GM12872 (cell line): ENCODE measurements around the gene TNFAIP2.

Experiments used
- CTCF ChIP-seq: IDR thresholded peaks from 3 replicates; pipeline ENCODE4 v1.5.1; 2011; ENCODE audit warnings: low read depth, mild to moderate bottlenecking, low read length, moderate library complexity; ENCODE audit not compliant: insufficient read depth

The TNFAIP2 gene

DNA sequence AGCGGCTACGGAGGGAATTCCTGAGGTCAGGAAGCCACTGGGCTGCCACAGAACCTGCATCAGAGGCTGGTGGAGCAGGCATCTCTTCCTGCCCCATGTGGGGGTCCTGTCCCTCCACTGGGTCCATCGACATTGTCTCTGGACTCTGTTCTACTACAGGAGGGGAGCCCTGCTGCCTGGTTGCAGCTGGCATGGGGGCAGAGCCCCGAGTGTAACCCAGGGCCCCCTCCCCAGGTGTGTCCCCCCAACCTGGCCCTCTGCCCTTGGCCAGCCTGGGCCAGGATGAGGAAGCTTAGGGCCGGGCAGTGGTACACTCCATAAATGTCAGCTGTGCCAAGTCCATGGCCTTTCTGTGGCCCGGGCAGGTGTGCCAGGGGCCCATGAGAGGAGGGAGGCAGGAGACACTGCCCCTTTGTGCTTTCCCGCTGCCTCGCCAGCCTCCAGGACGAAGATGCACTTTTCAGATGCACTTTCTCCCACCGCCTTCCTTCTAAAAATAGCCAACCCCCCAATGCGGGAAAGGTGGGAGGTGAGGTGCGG is 32.7 kb upstream of the TNFAIP2 start:
- no peak for TF ChIP-seq CTCF

DNA sequence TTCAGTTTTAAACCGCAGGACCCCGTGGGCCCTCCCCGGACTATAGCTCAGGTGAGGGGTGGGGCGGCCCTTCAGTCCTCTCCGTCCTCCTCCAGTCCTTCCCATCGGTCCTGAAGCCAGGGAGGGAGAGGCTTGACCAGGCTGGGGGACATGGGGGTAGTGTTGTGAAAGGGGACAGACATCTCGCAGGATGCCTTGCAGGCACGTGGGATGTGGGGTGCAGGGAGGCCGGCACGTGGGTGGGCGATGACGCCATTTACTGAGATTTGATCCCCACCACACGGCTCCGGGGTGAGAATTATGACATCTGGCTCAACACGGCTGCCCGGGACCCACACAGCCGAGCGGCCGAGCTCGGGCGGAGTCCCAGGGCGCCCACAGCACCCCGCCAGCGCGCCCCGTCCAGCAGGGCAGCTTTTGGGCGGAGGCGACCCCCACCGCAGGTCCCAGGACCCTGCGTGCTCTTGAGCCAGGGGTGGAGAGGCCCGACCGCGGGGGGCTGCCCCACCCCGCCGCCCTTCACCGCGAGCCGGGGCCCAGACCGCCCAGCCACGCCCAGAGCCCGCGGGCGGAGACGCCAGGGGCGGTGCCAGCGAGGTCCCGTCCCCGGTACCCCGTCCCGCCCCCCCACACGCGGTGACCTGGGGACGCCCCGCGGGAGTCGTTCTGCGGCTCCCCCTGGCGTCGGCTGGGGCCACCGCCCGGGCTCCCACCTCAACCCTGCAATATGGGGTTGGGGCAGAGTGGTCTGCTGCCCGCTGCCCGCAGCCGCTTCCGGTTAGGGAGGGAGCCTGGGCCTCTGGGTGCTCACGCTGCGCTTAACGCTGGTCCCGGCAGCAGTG is 32.0 kb upstream of the TNFAIP2 start:
- peak; percentile 62 for TF ChIP-seq CTCF

DNA sequence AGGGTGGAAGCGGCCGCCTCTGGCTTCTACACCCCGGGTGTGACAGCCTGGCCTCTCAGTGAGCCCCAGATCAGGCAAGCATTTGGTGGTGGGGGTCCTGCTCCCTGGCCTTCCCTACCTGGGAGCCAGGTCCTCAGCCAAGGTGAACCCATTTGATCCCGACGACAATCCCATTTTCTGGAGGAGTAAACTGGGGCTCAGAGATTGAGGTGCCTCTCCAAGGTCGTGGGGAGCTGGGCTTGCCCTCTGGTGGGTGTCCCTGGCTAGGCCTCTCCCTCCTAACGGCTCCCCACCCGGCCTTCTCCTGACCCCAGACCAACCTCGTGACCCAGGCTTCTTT is 31.4 kb upstream of the TNFAIP2 start:
- TF ChIP-seq CTCF = no peak

DNA sequence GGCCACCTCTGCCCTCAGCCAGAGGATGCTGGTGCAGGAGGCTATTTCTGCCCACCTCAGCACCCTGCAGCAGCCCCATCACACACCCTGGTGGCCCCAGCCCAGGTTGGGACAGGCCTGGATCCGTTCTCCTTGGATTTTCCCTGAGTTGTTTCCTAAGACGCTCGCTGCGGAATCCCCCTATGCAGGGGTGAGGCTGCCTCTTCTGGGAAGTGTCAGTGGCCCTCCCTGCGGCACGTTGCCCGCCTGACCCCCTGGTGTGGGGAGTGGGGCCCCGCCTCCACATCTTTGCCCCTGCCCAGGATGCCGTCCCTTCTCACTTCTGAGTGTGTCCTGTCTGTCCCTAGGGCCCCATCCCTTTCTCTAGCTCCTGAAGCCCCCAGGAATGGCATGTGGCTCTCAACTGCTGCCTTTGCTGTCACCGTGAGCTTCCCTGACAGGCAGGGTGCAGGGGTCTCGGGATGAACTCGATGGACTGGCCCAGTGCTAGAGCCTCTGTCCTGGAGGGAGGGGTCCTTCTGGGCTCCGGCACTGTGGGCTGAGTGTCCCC is 29.3 kb upstream of the TNFAIP2 start:
- no peak for TF ChIP-seq CTCF

DNA sequence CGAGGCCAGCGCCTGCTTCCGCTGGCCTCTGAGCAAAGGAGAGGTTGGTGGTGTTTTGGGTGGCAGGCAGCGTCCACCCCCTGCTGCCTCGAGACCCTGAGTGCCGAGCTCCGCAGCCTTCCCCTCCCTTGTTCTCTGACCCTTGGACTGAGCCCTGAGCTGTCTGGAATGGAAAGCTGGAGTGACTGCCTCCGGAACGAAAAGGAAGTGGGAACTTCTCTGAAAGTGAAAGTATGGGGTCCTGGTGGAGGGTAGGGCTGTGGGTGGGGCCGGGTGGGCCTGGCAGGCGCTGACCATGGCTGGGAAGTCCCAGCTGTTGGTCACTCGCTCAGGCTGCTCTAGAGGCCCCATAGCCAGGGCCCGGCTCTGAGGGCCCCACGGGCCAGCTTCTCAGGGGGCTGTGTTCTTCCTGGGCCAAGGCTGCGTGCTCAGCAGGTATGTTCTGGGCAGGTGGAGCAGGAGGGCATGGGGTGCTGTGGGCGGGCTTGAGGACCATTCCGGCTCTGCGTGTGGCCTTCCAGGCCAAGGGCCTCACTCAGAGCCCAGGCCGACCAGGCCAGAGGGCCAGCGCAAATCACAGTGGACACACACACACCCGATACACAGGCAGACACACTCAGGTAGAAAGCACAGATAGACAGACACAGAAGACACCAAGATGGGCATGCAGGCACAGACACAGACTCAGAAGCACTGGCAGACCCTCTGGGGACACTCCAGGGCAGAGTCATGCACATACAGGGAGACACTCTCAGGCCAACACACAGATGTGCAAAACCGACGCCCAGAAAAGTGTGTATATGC is 28.7 kb upstream of the TNFAIP2 start, which contains the start of gene EXOC3L4:
Gene EXOC3L4, plus strand, starts transcription at position 320 of the 804 bp plus-strand sequence. CDS start 5,495 bp downstream, outside the sequence.
- TF ChIP-seq CTCF = no peak

- no peak for TF ChIP-seq CTCF
These were observed 28.0 kb upstream of the TNFAIP2 start for GRCh38 chr14:103095210-103095778.

- no peak for TF ChIP-seq CTCF
These were observed 26.9 kb upstream of the TNFAIP2 start for GRCh38 chr14:103096387-103096786.
